SK-N-SH (cell line): Measurements from ENCODE around the gene AACS. TPM values are rescaled to one million over a fixed set of nuclear protein-coding genes. Genes with fewer than 3 reads are reported as not detected.

Source experiments
- CTCF ChIA-PET: fragments of 300-600, 350-600 bp; formaldehyde crosslinking; extraction: SDS; loops from one replicate; lab custom pipeline; 2021; lab: Yijun Ruan, JAX
- POLR2A ChIA-PET: fragments of 350-600 bp; sonication (Branson Sonifier 250); formaldehyde crosslinking; extraction: SDS; loops from one replicate; lab custom pipeline; 2020; ENCODE audit warnings: antibody characterized with exemption, inconsistent platforms; lab: Yijun Ruan, JAX
- DNase-seq: peaks from one replicate; pipeline ENCODE4 v3.0.0; 2012
- H2AFZ ChIP-seq: fragments of 200-600 bp; sonication (generic); 2 replicates; pipeline ENCODE4 v1.8.1; 2016; ENCODE audit warnings: antibody characterized with exemption, mild to moderate bottlenecking, low read depth
- H3F3A ChIP-seq: fragments of 200-600 bp; sonication (generic); replicated peaks from 2 replicates; pipeline ENCODE3; 2016; ENCODE audit warnings: antibody characterized with exemption, mild to moderate bottlenecking; ENCODE audit not compliant: insufficient read depth
- H3K27ac ChIP-seq, 2 experiments: fragments of 200-500 bp in 1 of 2; fragments of 200-600 bp in 1 of 2; sonication (Bioruptor generic) in 1 of 2; sonication (generic), shearing (Covaris generic) in 1 of 2; 2 replicates each; pipeline versions ENCODE4 v1.5.1 to v1.6.1; 2014 to 2016; ENCODE audit warnings: low read depth in 2 of 2, inconsistent platforms in 1 of 2, low read length in 1 of 2, mild to moderate bottlenecking in 1 of 2, mixed read lengths in 1 of 2
- H3K27me3 ChIP-seq: fragments of 200-600 bp; sonication (generic), shearing (Covaris generic); 2 replicates; pipeline ENCODE4 v1.6.1; 2016; ENCODE audit warnings: mixed run types; ENCODE audit not compliant: insufficient read depth
- H3K36me3 ChIP-seq, 2 experiments: fragments of 200-500 bp in 1 of 2; fragments of 200-600 bp in 1 of 2; sonication (Bioruptor generic) in 1 of 2; sonication (generic) in 1 of 2; replicated peaks in 1 of 2; 2 replicates each; pipeline versions ENCODE3 to v1.5.1; 2014 to 2016; ENCODE audit warnings: low read length in 1 of 2, mild to moderate bottlenecking in 1 of 2; ENCODE audit not compliant: insufficient read depth in 2 of 2, control insufficient read depth in 1 of 2
- H3K4me1 ChIP-seq, 2 experiments: fragments of 200-500 bp in 1 of 2; fragments of 200-600 bp in 1 of 2; sonication (Bioruptor generic) in 1 of 2; sonication (generic), shearing (Covaris generic) in 1 of 2; 2 replicates each; pipeline versions ENCODE4 v1.5.1 to v1.6.1; 2014 to 2016; ENCODE audit warnings: low read depth in 1 of 2, low read length in 1 of 2, mixed run types in 1 of 2; ENCODE audit not compliant: insufficient read depth in 2 of 2, control insufficient read depth in 1 of 2
- H3K4me2 ChIP-seq: fragments of 200-600 bp; sonication (generic), shearing (Covaris generic); 2 replicates; pipeline ENCODE4 v1.6.1; 2017; ENCODE audit warnings: mixed run types
- H3K4me3 ChIP-seq, 2 experiments: fragments of 200-500 bp in 1 of 2; fragments of 200-600 bp in 1 of 2; sonication (Bioruptor generic) in 1 of 2; sonication (generic), shearing (Covaris generic) in 1 of 2; 2 replicates each; pipeline versions ENCODE4 v1.5.1 to v1.8.1; 2014 to 2016; ENCODE audit warnings: low read depth in 2 of 2, inconsistent platforms in 1 of 2, low read length in 1 of 2, mild to moderate bottlenecking in 1 of 2, mixed read lengths in 1 of 2, moderate library complexity in 1 of 2
- H3K79me2 ChIP-seq: fragments of 200-600 bp; sonication (generic); 2 replicates; pipeline ENCODE4 v1.8.1; 2017; ENCODE audit warnings: mild to moderate bottlenecking; ENCODE audit not compliant: insufficient read depth
- H3K9ac ChIP-seq: fragments of 200-600 bp; sonication (generic); 2 replicates; pipeline ENCODE4 v1.6.1; 2017; ENCODE audit warnings: mixed run types
- H3K9me2 ChIP-seq: fragments of 200-600 bp; sonication (generic); 2 replicates; pipeline ENCODE4 v1.6.1; 2017; ENCODE audit warnings: mixed run types
- H3K9me3 ChIP-seq: fragments of 200-600 bp; sonication (generic); 2 replicates; pipeline ENCODE4 v1.6.1; 2017; ENCODE audit warnings: mixed run types, mild to moderate bottlenecking, moderate library complexity
- H4K20me1 ChIP-seq: fragments of 200-600 bp; sonication (generic); 2 replicates; pipeline ENCODE4 v1.6.1; 2017; ENCODE audit warnings: mild to moderate bottlenecking, mixed run types; ENCODE audit not compliant: insufficient read depth
- CHD2 ChIP-seq: fragments of 150-350 bp; IDR thresholded peaks from 2 replicates; pipeline ENCODE4 v1.6.1; 2018; ENCODE audit warnings: low read length; ENCODE audit not compliant: partially characterized antibody
- GATA2 ChIP-seq: sonication (generic); formaldehyde crosslinking; IDR thresholded peaks from 2 replicates; pipeline ENCODE4 v1.5.0; 2020; ENCODE audit warnings: mild to moderate bottlenecking, missing genetic modification reagents
- MAX ChIP-seq: IDR thresholded peaks from 2 replicates; pipeline ENCODE4 v1.4.0; 2012; ENCODE audit warnings: low read depth
- MEF2A ChIP-seq: IDR thresholded peaks from 2 replicates; pipeline ENCODE4 v1.4.0; 2012; ENCODE audit warnings: low read depth, borderline replicate concordance
- NRF1 ChIP-seq: IDR thresholded peaks from 2 replicates; pipeline ENCODE4 v1.6.1; 2012; ENCODE audit warnings: low read depth, mild to moderate bottlenecking, low read length
- RAD21 ChIP-seq: IDR thresholded peaks from 2 replicates; pipeline ENCODE4 v1.6.1; 2012; ENCODE audit warnings: mild to moderate bottlenecking, low read length
- REST ChIP-seq: IDR thresholded peaks from 2 replicates; pipeline ENCODE4 v1.6.1; 2012; ENCODE audit warnings: mild to moderate bottlenecking, low read depth, low read length, moderate library complexity
- RFX5 ChIP-seq: IDR thresholded peaks from 2 replicates; pipeline ENCODE4 v1.6.1; 2012; ENCODE audit warnings: mild to moderate bottlenecking, improper control_type of control experiment, low read length
- RXRA ChIP-seq: IDR thresholded peaks from 2 replicates; pipeline ENCODE4 v1.4.0; 2012; ENCODE audit warnings: low read depth, mild to moderate bottlenecking, borderline replicate concordance
- SIN3A ChIP-seq: IDR thresholded peaks from 2 replicates; pipeline ENCODE4 v1.6.1; 2012; ENCODE audit warnings: low read depth, mild to moderate bottlenecking, low read length, moderate library complexity, borderline replicate concordance
- YY1 ChIP-seq: IDR thresholded peaks from 2 replicates; pipeline ENCODE4 v1.4.0; 2012; ENCODE audit warnings: low read depth, mild to moderate bottlenecking
- ZBTB33 ChIP-seq: IDR thresholded peaks from 2 replicates; pipeline ENCODE4 v1.4.0; 2012; ENCODE audit warnings: low read depth, borderline replicate concordance
- WGBS: methylation state at CpG from one replicate; pipeline ENCODE4 v1.1.6; 2017; ENCODE audit warnings: low lambda C conversion rate; 5-methylcytosine and 5-hydroxymethylcytosine counted together
- polyA plus RNA-seq, 3 experiments: library from polyadenylated mRNA; depleted of rRNA; stranded (reverse); fragments of >200 nt; gene quantifications; 2 replicates each; pipeline ENCODE4 v1.2.3, GENCODE V29; 2012
- TF ChIP-seq, protein P1 (sequence below): fragments of 200-600 bp; sonication (generic); IDR thresholded peaks from 2 replicates; pipeline ENCODE4 v1.6.1; 2017; ENCODE audit warnings: antibody characterized with exemption, mild to moderate bottlenecking, moderate library complexity
- TF ChIP-seq, protein P2 (sequence below): fragments of 150-350 bp; IDR thresholded peaks from 2 replicates; pipeline ENCODE4 v1.6.1; 2017; ENCODE audit warnings: antibody characterized with exemption, low read length, low read depth, borderline replicate concordance

AACS gene
- polyA plus RNA-seq, 1 of the 3 experiments (the other 2 are of a cell fraction) = 17.3 TPM

DNA sequence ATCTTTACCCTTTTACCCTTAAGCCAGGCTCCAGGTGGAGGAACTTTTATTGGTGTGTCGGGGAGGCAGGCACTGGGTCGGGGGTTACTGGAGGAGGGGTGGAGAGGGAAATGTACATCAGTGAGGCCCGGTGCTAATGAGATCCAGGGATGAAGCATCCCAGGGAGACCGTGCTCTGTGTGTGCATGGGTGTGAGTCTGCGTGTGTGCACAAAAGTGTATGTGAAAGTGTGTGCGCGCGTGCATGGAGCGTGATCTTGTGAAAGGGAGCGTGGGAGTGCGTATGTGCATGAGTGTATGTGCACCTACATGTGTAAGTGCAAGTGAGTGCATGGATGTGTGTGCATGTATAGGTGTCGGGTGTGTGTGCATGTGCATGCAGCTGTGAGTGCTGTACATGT is 55.3 kb downstream of the AACS start:
- Histone ChIP-seq H4K20me1 (no peaks in the 10 kb centered on the region), H3K27ac (peak overlapping the region in 1 of 2 experiments; percentile 44; a peak in 2 of 4 replicates), H3K36me3 (peaks cover 0 to 20% of the 10 kb centered on the region in 2 experiments), H3F3A (no peaks in the 10 kb centered on the region), H3K4me3 (no peak overlapping the region), H3K27me3 (no peaks in the 10 kb centered on the region), H2AFZ (no peak overlapping the region), H3K4me2 (no peak overlapping the region), H3K9me3 (no peaks in the 10 kb centered on the region), H3K9ac (no peak overlapping the region), H3K9me2 (no peaks in the 10 kb centered on the region), H3K4me1 (peaks cover 0 to 16% of the 10 kb centered on the region in 2 experiments; a peak in 1 of 4 replicates), H3K79me2 (no peaks in the 10 kb centered on the region)
- WGBS = 91% methylated on average over 12 of the region's 12 CpGs
- ChIA-PET CTCF (no interaction called here), POLR2A (no interaction called here)
- TF ChIP-seq RAD21 = no peak
- TF ChIP-seq CHD2 = no peak
- no peak for TF ChIP-seq SIN3A
- TF ChIP-seq, protein P1, sequence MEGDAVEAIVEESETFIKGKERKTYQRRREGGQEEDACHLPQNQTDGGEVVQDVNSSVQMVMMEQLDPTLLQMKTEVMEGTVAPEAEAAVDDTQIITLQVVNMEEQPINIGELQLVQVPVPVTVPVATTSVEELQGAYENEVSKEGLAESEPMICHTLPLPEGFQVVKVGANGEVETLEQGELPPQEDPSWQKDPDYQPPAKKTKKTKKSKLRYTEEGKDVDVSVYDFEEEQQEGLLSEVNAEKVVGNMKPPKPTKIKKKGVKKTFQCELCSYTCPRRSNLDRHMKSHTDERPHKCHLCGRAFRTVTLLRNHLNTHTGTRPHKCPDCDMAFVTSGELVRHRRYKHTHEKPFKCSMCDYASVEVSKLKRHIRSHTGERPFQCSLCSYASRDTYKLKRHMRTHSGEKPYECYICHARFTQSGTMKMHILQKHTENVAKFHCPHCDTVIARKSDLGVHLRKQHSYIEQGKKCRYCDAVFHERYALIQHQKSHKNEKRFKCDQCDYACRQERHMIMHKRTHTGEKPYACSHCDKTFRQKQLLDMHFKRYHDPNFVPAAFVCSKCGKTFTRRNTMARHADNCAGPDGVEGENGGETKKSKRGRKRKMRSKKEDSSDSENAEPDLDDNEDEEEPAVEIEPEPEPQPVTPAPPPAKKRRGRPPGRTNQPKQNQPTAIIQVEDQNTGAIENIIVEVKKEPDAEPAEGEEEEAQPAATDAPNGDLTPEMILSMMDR = no peak
- no peak for TF ChIP-seq YY1
- no peak for TF ChIP-seq GATA2 (CRISPR knock-in tag)
- TF ChIP-seq RFX5 = no peak
- TF ChIP-seq MAX = no peak
- TF ChIP-seq ZBTB33 = no peak
- no peak for TF ChIP-seq REST
- TF ChIP-seq RXRA = no peak
- no peak for TF ChIP-seq MEF2A
- no peak for TF ChIP-seq NRF1
- TF ChIP-seq, protein P2, sequence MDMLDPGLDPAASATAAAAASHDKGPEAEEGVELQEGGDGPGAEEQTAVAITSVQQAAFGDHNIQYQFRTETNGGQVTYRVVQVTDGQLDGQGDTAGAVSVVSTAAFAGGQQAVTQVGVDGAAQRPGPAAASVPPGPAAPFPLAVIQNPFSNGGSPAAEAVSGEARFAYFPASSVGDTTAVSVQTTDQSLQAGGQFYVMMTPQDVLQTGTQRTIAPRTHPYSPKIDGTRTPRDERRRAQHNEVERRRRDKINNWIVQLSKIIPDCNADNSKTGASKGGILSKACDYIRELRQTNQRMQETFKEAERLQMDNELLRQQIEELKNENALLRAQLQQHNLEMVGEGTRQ = no peak
- no peak for DNase-seq
